RWPE2 (cell line): ENCODE results near the gene CHI3L1.

Experiments used
- ATAC-seq: fragments of 200-7000 bp; cut with Tn5 transposase; 3 replicates; pipeline ENCODE4 v1.9.1; 2021; ENCODE audit warnings: low read depth
- DNase-seq: peaks from one replicate; pipeline ENCODE4 v3.0.0-alpha.2; 2020; ENCODE audit warnings: low spot score
- H3K27ac ChIP-seq: fragments of 450-650 bp; 2 replicates; pipeline ENCODE4 v1.5.1; 2017; ENCODE audit warnings: mild to moderate bottlenecking; ENCODE audit not compliant: poor library complexity, severe bottlenecking
- H3K27me3 ChIP-seq: fragments of 250-450 bp; sonication (Bioruptor Pico); 2 replicates; pipeline ENCODE4 v1.5.1; 2021; ENCODE audit warnings: mild to moderate bottlenecking, moderate library complexity; ENCODE audit not compliant: insufficient read depth, poor library complexity, severe bottlenecking
- H3K36me3 ChIP-seq: fragments of 250-450 bp; sonication (Bioruptor Pico); 2 replicates; pipeline ENCODE4 v1.5.1; 2020; ENCODE audit warnings: low read depth, mild to moderate bottlenecking, moderate library complexity
- H3K4me1 ChIP-seq: fragments of 250-450 bp; sonication (Bioruptor Pico); 2 replicates; pipeline ENCODE4 v1.5.1; 2021; ENCODE audit warnings: mild to moderate bottlenecking, moderate library complexity; ENCODE audit not compliant: insufficient read depth, poor library complexity, severe bottlenecking
- H3K4me3 ChIP-seq: fragments of 250-450 bp; sonication (Bioruptor Pico); 2 replicates; pipeline ENCODE4 v1.5.1; 2021; ENCODE audit warnings: mild to moderate bottlenecking, moderate library complexity; ENCODE audit not compliant: severe bottlenecking
- H3K9me3 ChIP-seq: fragments of 250-450 bp; sonication (Bioruptor Pico); 2 replicates; pipeline ENCODE4 v1.5.1; 2021; ENCODE audit warnings: mild to moderate bottlenecking, moderate library complexity; ENCODE audit not compliant: severe bottlenecking
- TF ChIP-seq, protein P1 (sequence below): fragments of 450-650 bp; IDR thresholded peaks from one replicate; pipeline ENCODE4 v1.5.1; 2017; ENCODE audit warnings: mild to moderate bottlenecking, moderate library complexity; ENCODE audit not compliant: poor library complexity, severe bottlenecking

The CHI3L1 gene

GRCh38 chr1:203161175-203161574, 25.3 kb downstream of the CHI3L1 start:
- DNase-seq (no peak), ATAC-seq (no peak)
- Histone ChIP-seq H3K27ac (no peak overlapping the region), H3K36me3 (no peaks in the 10 kb centered on the region), H3K9me3 (no peaks in the 10 kb centered on the region), H3K4me1 (peaks cover 4% of the 10 kb centered on the region), H3K27me3 (no peaks in the 10 kb centered on the region), H3K4me3 (no peak overlapping the region)
- TF ChIP-seq, protein P1, sequence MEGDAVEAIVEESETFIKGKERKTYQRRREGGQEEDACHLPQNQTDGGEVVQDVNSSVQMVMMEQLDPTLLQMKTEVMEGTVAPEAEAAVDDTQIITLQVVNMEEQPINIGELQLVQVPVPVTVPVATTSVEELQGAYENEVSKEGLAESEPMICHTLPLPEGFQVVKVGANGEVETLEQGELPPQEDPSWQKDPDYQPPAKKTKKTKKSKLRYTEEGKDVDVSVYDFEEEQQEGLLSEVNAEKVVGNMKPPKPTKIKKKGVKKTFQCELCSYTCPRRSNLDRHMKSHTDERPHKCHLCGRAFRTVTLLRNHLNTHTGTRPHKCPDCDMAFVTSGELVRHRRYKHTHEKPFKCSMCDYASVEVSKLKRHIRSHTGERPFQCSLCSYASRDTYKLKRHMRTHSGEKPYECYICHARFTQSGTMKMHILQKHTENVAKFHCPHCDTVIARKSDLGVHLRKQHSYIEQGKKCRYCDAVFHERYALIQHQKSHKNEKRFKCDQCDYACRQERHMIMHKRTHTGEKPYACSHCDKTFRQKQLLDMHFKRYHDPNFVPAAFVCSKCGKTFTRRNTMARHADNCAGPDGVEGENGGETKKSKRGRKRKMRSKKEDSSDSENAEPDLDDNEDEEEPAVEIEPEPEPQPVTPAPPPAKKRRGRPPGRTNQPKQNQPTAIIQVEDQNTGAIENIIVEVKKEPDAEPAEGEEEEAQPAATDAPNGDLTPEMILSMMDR: no peak

DNA sequence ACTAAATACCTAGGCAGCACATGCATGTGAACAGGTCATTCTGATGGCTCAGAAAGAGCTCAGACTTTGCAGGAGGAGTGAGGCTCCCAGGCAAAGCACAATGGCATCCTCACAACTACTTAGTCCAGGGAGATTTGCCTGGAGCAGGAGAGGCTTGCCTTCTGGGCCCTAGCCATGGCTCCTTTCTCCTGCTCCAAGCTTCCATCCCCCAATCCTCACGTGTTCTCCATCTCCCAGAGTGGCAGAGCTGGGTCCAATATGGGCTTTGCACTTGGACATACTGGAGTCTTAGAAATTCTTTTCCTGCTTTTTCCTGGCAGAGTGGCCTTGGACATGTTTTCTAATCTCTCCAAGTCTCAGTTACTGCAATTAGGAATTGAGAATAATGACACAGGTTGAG, 26.7 kb downstream of the CHI3L1 start:
- TF ChIP-seq, protein P1: no peak
- no peaks in the 10 kb centered on the region for H3K27me3 ChIP-seq
- H3K4me1 ChIP-seq: peaks cover 14% of the 10 kb centered on the region
- no peak for ATAC-seq
- H3K4me3 ChIP-seq: no peak overlapping the region
- H3K27ac ChIP-seq: no peak overlapping the region
- H3K36me3 ChIP-seq: no peaks in the 10 kb centered on the region
- no peak for DNase-seq
- H3K9me3 ChIP-seq: no peaks in the 10 kb centered on the region

GRCh38 chr1:203158960-203159665, 27.4 kb downstream of the CHI3L1 start:
- no peak for DNase-seq
- no peaks in the 10 kb centered on the region for H3K9me3 ChIP-seq
- no peaks in the 10 kb centered on the region for H3K27me3 ChIP-seq
- H3K4me1 ChIP-seq: peaks cover 22% of the 10 kb centered on the region
- no peak overlapping the region for H3K4me3 ChIP-seq
- H3K27ac ChIP-seq: no peak overlapping the region
- TF ChIP-seq, protein P1: no peak
- H3K36me3 ChIP-seq: no peaks in the 10 kb centered on the region
- no peak for ATAC-seq

DNA sequence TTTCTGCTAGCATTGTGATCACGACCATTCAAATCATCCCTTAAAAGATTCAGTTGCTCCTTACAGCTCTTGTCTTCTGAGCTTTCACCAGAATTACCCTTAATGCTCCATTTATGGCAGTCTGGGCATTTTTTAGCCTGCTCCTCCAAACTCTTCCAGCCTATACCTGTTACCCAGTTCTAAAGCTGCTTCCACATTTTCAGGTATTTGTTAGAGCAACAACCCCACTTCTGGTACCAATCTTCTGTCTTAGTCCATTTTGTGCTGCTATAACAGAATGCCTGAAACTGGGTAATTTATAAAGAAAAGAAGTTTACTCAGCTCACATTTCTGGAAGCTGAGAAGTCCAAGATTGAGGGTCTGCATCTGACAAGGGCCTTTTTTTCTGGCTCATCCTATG, 28.1 kb downstream of the CHI3L1 start:
- Histone ChIP-seq H3K4me3 (no peak overlapping the region), H3K4me1 (peaks cover 29% of the 10 kb centered on the region), H3K27me3 (no peaks in the 10 kb centered on the region), H3K36me3 (no peaks in the 10 kb centered on the region), H3K9me3 (no peaks in the 10 kb centered on the region), H3K27ac (no peak overlapping the region)
- DNase-seq: no peak
- ATAC-seq: no peak
- TF ChIP-seq, protein P1: no peak

DNA sequence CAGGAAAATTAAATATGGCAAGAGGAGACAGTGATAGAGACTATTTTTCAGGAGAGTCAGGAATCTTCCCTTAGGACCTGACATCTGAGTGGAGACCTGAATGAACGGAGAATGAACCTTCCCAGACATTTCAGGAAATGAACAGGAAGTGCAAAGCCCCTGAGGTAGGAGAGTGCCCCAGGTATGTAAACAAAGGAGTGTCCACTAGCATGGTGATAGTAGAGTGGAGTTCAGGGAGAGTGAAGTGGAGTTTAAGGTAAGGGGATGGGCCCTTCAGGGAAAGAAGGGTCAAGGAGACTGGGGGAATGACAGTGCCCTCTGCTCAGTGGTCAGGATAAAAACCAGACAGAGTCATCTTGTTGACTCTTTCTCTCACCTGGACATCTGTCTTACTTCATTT, 30.2 kb downstream of the CHI3L1 start:
- Histone ChIP-seq H3K9me3 (no peaks in the 10 kb centered on the region), H3K4me3 (no peak overlapping the region), H3K4me1 (peaks cover 41% of the 10 kb centered on the region), H3K27ac (no peak overlapping the region), H3K36me3 (no peaks in the 10 kb centered on the region), H3K27me3 (no peaks in the 10 kb centered on the region)
- TF ChIP-seq, protein P1: no peak
- DNase-seq (no peak), ATAC-seq (no peak)
